ENCODE results near the gene CDC37L1.

DNA sequence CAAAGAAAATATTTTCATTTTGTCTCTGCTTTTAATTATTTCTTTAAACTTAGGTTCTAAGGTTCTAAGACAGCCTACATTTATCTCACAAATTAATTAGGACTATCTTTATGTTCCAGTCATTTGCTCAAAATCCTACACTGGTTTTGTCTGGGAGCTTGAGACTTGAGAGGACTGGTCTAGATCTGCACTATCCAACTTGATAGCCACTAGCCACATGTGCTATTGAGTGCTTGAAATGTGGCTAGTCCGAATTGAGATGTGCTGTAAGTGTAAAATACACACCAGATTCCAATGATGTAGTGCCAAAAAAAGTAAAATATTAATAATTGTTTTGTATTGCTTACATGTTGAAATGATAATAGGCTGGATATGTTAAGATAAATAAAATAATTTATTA is 7.2 kb downstream of the CDC37L1 start:
- TF ChIP-seq POLR2A (IDR thresholded peaks at IDR 0.05), result no peak
- TF ChIP-seq, protein P1, sequence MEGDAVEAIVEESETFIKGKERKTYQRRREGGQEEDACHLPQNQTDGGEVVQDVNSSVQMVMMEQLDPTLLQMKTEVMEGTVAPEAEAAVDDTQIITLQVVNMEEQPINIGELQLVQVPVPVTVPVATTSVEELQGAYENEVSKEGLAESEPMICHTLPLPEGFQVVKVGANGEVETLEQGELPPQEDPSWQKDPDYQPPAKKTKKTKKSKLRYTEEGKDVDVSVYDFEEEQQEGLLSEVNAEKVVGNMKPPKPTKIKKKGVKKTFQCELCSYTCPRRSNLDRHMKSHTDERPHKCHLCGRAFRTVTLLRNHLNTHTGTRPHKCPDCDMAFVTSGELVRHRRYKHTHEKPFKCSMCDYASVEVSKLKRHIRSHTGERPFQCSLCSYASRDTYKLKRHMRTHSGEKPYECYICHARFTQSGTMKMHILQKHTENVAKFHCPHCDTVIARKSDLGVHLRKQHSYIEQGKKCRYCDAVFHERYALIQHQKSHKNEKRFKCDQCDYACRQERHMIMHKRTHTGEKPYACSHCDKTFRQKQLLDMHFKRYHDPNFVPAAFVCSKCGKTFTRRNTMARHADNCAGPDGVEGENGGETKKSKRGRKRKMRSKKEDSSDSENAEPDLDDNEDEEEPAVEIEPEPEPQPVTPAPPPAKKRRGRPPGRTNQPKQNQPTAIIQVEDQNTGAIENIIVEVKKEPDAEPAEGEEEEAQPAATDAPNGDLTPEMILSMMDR (IDR thresholded peaks at IDR 0.05), result no peak

Data from thyroid gland (tissue), 4 donors.